Esophagus mucosa (tissue), 1 donor: Measurements from ENCODE around the gene INTU. TPM values are rescaled to one million over a fixed set of nuclear protein-coding genes. Genes with fewer than 3 reads are reported as not detected.
"Not testable (repeated sequence)": the region's sequence is repeated elsewhere in the genome, so short reads cannot be mapped to it uniquely, and the experiment has no call there.

ENCODE experiments used
- ATAC-seq: fragments of 200-7000 bp; cut with Tn5 transposase; one replicate; pipeline ENCODE4 v1.9.1; 2020
- total RNA-seq: library from RNA; stranded (reverse); gene quantifications from one replicate; pipeline ENCODE4 v1.2.4, GENCODE V29; 2023
- donor health status: DM: yes; HTN: yes; CAD: no.

The INTU gene
- total RNA-seq: 7.9 TPM

GRCh38 chr4:127632420-127633403, at the start of gene INTU:
TSS of gene INTU (plus strand) at chr4:127632957. CDS start at chr4:127633035, 78 bp downstream.
- ATAC-seq: peak; percentile 99

DNA sequence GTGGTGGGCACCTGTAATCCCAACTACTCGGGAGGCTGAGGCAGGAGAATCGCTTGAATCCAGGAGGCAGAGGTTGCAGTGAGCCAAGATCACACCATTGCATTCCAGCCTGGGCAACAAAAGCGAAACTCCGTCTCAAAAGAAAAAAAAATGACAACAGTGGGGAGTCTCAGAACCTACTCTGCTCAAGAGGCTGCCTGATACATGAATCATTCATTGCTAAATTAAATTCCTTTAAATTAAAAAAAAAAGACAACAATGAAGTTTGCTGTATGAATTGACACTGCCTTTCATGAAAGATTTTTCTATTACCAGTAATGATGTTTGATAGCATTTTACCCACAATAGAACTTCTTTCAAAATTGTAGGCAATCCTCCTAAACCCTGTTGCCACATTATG, 46.3 kb upstream of the INTU start:
- not testable (repeated sequence) for ATAC-seq

DNA sequence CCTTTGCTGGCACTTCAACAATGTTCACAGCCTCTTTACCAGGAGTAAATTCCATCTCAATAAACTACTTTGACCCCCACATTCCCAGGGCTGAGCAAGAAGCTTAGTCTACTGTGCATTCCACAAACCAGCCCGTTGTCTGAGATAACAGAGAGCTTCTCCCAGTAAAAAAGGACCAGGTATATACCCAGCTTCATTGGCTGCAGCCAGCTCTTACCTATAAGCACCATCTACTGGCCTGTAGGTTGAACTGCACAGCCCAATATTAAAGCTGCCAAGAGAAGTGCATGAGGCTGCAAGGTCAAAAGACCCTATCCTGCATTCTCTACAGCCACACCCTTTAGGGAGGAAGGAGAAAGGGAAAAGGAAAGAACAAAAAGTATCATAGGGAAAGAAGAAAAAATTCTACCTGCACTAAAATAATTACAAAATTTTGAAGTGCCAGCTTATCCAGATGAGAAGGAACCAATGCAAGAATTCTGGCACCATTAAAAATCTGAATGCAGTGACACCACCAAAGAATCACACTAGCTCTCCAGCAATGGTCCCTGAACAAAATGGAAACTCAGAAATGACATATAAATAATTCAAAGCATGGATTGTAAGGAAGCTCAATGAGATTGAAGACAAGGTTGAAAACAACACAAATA, 45.7 kb upstream of the INTU start:
- ATAC-seq: peak; percentile 60

DNA sequence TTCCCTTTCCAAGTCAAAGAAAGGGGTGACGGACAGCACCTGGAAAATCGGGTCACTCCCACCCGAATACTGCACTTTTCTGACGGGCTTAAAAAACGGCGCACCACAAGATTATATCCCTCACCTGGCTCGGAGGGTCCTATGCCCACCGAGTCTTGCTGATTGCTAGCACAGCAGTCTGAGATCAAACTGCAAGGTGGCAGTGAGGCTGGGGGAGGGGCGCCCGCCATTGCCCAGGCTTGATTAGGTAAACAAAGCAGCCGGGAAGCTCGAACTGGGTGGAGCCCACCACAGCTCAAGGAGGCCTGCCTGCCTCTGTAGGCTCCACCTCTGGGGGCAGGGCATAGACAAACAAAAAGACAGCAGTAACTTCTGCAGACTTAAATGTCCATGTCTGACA, 43.6 kb upstream of the INTU start:
- ATAC-seq: not testable (repeated sequence)

DNA sequence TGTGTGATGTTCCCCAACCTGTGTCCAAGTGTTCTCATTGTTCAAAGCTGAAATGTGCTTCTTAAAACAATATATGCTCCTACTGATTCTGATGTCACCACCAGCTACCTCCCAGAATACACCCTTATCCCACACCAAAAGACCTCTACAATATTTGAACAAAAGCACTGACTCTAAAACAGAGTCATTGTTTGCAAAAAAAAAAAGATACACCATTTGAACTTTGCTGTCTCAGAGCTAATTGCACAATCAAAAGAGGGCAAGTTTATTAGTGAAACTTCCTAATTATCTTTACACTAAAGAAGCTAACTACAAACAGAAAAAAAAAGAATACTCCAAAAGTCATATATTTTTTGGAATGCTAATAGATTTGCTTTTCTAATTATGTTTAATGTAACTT, 34.1 kb upstream of the INTU start:
- ATAC-seq: no peak

DNA sequence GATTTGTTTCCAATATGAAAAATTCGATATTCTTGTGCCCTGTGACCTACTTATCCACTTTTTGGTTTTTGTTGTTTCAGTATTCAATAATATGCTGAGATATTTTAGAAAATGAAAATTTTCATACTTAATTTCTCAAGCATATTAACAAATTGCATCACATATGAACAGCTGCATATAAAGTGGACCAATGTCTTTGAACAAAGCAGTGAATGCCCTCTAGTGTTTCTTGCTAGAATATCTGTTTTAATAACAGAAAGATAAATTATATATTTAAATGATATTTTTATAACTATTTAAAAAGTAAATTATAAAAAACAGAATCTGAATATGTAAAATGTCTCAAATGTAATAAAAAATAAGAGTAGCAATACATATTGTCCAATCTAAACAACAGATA, 31.7 kb upstream of the INTU start:
- ATAC-seq: no peak

DNA sequence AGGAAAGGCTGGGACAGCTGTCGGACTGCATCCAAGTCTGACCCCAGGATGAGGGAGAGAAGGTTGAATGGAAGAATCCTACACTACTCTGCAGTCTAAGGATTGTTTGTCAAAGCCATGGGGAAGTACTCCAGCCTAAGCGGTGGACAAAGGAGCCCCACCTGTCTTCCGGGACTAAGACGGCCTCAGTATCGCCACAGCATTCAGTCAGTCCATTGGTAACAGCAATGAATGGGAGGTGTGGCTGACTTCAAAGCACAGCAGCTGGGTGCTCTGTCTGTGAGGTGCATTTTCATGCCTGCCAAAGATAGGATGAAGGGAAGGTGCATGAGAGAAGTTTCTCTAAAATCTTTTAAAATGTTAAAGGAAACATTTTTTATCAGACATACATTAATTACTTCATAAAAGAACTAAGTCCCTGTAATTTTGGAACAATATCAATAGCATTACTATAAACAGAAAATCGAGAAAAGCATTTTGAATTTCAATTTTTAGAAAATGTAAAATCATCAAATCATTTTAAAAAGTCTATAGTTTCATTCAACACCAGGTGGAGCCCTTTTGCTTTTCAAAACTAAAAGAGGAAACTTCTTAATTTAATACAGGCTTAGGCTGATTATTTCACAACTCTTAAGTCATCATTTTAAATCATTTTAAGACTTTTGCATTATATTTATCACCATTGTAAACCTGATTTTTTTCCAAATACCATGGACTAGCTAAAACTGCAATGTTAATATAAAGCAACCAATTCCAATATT, 27.6 kb upstream of the INTU start:
- peak; percentile 57 for ATAC-seq

GRCh38 chr4:127606823-127607222, 25.9 kb upstream of the INTU start:
- ATAC-seq: no peak

- no peak for ATAC-seq
Measured at GRCh38 chr4:127609484-127609883, 23.3 kb upstream of the INTU start.

- peak; percentile 65 for ATAC-seq
Measured at GRCh38 chr4:127610488-127610887, 22.3 kb upstream of the INTU start.

DNA sequence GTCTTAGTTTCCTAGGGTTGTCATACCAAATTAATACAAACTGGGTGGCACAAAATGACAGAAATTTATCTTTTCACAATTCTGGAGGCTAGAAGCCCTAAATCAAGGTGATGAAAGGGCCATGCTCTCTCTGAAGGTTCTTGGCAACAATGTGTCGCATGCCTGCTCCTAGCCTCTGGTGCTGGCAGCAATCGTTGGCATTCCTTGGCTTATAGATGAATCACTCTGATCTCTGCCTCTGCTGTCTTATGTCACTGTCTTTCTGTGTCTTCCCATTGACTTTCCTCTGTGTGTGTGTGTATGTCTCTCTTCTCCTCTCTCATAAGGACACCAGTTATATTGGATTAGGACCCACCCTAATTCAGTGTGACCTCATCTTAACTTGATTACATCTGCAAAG, 15.9 kb upstream of the INTU start:
- ATAC-seq: peak; percentile 23

GRCh38 chr4:127618427-127618826, 14.3 kb upstream of the INTU start:
- no peak for ATAC-seq

DNA sequence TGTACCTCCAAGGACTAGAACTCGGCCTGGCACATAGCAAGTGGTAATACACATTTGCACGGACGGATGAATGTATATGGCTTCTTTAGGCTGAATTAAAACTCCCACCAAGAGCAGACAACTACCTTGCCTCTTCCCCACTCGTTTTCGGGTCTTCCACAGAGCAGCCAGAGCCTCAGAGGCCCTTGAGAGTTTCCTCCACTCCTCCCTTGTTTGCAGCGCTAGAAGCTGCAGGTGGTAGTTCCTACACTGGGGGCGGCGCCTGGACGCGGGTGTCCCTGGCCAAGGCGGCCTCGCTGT, 10.2 kb upstream of the INTU start:
- ATAC-seq: no peak

DNA sequence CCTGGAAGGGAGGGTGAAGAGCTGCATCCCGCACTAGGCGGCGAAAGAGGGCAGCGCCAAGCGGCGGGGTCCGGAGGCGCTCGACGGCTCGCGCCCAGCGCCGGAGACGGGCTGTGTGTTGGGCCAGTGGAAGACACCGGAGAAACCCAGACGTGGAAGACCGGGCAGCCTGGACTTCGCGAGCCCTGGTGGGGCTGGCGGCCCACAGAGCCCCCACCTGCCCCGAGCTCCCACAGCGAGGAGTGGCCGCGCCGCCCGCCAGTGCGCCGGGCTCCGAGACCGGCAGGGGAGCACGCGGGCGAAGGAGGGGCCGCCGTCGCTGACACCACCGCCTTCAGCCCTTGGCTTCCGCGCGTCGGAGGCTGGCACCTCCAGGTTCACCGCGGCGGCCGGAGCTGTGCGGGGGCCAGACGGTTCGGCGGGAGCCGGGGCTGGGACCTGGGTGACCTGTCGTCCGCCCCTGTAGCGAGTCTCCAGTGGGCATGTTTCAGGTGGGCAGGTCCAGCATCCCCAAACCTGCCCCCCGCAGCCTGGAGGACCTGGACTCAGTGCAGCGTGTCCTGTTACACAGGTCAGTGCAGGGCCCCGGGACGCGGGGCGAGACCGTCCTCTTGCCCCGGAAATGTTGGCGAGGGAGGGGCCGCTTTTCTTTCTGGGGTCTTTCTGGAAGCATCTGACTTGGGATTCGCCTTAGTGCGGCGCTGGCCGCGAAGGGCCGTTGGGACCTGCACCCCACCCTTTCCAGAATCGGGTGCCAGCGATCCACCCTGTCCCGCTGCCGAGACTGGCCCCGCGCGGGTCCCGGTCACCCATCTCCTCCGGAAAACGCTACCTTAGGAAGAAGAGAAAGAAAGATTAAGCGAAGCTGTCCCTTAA, 9.6 kb upstream of the INTU start:
- ATAC-seq: peak; percentile 82

GRCh38 chr4:127623797-127624083, 9.0 kb upstream of the INTU start:
- no peak for ATAC-seq

DNA sequence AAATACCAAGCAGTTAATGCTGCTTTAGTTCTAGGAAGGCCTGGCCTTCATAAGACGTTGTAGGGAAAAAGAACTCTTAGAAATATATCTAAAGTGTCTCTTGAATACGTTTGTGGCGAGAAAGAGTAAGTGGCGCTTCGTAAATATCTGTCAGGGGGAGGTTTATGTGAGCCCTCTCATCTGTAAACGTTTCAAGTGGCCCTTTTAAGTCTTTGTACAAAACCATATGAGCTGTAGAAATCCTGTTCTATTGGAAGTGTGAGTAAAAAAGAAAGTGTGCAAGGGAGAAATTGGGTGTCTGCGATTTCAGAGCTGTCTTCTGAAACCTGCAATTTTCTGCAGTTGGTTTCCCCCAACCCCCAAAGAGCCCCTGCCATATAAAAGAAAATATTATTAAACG, 8.6 kb upstream of the INTU start:
- no peak for ATAC-seq

- ATAC-seq: no peak
Measured at GRCh38 chr4:127629371-127629770, 3.4 kb upstream of the INTU start.

- no peak for ATAC-seq
Measured at GRCh38 chr4:127630152-127630551, 2.6 kb upstream of the INTU start.

- ATAC-seq: peak; percentile 62
Measured at GRCh38 chr4:127631420-127631819, 1.3 kb upstream of the INTU start.

GRCh38 chr4:127634181-127634580, 1.4 kb downstream of the INTU start:
- ATAC-seq: no peak

DNA sequence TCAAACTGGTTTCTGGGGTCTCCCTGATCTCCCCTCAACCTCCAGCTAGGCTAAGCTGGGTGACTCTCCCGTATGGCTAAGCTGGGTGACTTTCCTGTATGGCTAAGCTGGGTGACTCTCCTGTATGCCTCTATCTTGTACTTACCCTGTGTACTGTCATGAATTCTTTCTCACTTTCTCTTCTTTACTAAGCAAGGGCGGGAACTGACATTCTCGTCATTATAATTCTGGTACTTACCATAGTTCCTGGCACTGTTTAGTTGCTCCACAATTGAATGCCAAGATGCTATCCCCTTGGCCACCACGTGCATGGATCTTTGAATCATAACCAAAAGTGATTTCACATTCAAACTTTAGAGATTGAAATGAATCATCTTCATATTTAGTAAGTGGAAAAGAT, 8.8 kb downstream of the INTU start:
- ATAC-seq: peak; percentile 66

GRCh38 chr4:127642169-127642568, 9.4 kb downstream of the INTU start:
- ATAC-seq: no peak

- ATAC-seq: no peak
Measured at GRCh38 chr4:127643791-127644190, 11.0 kb downstream of the INTU start.
